Amniotic stem cell (primary cell): Measurements from ENCODE around the gene CAPNS1.
"Not testable (repeated sequence)": the region's sequence is repeated elsewhere in the genome, so short reads cannot be mapped to it uniquely, and the experiment has no call there.

ENCODE experiments used
- DNase-seq: peaks from one replicate; lab custom pipeline; 2025; lab: John Stamatoyannopoulos, UW

CAPNS1 gene

DNA sequence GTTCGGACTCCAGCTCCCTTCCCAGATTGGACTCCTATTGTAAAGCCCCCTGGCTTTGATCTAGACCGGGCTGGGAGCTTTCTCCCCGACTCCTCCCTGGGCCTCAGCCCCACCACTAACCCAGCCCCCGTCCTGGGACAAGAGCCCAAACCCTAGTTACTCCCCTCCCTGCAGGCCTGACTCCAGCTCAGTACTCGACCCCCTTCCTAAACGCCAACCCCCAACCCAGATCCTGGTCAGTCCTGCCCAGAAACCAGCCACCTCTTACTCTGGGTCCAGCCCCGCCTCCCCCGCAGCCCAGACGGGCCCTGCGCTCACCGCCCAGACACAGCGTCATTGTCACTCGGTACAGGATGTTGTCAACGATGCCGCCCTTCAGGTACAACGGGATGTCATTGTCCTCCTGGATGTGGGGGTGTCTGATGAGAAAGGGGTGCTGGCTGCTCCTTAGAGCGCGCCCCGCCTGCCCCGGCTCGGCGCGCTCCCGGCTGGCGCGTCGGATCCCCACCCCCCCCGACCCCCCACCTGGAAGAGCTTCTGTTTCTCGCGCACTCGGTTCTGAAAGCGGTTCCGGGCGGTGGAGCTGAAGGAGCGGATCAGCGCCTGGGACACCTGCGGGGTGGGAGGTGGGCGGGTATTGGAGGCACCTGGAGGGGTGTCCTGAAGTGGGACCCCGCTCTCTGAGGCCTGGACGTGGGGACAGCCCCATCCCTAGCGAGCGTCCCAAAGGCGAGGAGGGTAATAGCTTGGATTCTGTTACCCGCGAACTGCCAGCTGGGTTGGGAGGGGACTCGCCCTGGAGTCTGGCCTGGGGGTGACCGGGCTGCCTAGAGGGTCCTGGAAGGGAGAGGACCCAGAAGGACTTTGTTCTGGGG, 11.5 kb downstream of the CAPNS1 start:
- DNase-seq: no peak

DNA sequence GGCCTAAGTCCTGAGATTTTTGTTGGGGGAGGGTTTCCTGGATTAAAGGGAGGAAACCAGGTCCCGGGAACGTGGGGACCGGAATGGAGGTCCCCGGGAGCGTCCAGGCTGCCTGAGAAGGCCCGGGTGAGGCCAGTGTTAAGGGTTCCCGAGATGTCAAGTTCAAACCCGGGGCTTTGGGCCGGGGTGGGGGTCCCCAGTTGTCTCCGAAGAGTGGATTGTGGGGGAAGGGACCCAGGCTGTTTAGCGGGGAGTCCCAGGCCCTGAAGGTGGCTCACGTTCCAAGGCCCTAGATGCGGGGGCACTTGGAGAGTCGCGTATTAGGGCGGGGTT, 12.1 kb downstream of the CAPNS1 start:
- no peak for DNase-seq

- DNase-seq: no peak
These were observed 12.7 kb downstream of the CAPNS1 start, which contains the start of gene COX7A1 for GRCh38 chr19:36152352-36153091. Gene COX7A1, minus strand, starts transcription at chr19:36152447. Its CDS starts 40 bp downstream, at chr19:36152407.

- no peak for DNase-seq
These were observed 13.3 kb downstream of the CAPNS1 start for GRCh38 chr19:36153126-36153525.

DNA sequence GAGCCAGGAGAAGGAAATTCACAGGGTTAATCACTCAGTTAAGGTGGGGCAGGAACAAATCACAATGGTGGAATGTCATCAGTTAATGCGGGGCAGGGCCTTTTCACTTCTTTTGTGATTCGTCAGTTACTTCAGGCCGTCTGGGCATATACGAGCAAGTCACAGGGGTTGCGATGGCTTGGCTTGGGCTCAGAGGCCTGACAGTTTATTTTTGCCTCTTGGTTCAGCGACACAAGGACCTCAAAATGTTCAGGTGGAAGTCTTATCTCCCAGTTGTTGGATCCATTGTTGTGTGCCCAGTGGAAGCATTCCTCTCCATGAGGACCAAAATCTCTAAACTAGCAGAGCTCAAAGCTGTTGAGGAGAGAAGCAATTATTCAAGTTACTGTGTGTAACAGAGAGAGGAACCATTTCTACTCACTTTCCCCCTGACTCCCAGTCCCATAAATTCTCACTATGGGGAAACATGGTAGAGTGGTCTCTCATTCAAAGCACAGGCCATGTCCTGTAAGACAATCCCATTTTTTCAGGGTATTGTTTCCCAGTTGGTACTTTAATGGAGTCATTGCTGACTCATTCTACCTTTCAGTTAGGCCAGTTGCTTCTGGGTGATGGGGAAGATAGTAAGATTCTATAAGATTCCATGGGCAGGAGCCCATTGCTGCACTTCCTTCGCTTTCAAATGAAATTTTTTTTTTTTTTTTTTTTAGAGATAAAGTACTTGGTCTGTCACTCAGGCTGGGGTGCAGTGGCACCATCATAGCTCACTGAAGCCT, 21.1 kb downstream of the CAPNS1 start:
- DNase-seq: no peak

DNA sequence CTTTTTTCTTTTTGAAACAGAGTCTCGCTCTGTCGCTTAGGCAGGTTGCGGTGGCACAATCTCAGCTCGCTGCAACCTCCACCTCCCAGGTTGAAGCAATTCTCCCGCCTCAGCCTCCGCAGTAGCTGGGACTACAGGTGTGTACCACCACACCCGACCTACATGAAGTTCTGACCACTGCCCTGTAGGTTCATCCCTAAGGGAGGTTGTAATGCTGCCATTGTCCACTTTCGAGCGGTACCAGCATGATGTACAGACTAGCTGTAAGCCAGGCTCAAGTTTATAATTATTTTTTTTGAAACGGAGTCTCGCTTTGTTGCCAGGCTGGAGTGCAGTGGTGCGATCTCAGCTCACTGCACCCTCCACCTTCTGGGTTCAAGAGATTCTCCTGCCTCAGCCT, 23.9 kb downstream of the CAPNS1 start:
- no peak for DNase-seq

DNA sequence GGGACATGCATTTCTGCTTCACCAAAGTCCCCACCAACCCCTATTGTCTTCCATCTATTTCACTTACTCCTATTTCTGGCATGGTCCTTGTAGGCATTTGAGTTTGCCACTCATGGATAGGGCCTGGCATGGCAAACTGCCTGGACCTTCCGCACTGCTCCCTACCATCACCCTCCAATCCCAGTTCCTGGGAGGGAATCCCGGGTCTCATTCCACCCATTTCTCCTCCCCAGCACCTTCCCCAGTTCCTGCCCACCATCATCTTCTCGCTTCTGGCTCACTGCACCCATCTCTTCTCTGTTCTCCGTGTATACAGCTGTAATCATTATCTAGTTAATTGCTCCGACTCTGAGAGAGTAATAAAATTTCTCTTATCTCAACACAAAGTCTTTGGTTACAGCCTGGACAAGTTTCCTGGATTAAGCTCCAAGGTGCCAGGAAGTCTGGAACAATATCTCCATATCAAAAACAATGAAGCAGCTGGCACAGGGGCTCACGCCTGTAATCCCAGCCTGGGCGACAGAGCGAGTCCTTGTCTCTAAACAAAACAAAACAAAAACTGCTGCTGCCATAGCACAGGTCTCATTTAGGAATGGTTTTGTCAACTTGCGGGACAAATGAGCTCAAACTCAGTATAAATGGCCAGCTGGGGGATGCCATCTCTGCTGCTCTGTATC, 29.4 kb downstream of the CAPNS1 start:
- DNase-seq: no peak

DNA sequence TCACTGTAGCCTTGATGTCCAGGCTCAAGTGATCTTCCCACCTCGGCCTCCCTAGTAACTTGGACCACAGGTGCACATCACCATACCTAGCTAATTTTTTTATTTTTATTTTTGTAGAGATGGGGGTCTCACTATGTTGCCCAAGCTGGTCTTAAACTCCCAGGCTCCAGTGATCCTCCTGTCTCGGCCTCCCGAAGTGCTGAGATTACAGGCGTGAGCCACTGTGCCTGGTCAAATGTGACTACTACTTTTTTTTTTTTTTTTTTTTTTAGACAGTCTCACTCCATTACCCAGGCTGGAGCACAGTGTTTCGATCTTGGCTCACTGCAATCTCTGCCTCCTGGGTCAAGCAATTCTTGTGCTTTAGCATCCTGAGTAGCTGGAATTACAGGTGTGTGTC, 33.0 kb downstream of the CAPNS1 start:
- no peak for DNase-seq

DNA sequence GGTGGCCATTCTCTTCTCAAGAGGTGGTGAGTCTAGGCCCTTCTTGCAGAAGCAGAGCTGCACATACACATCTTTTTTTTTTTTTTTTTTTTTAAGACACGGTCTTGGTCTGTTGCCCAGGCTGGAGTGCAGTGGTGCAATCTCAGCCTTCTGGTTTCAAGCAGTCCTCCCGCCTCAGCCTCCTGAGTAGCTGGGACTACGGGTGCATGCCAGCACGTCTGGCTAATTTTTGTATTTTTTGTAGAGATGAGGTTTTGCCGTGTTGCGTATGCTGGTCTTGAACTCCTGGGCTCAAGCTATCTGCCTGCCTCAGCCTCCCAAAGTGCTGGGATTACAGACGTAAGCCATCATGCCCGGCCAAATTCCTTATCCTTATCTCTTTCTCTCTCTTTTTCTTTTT, 34.0 kb downstream of the CAPNS1 start:
- not testable (repeated sequence) for DNase-seq

- not testable (repeated sequence) for DNase-seq
These were observed 39.2 kb downstream of the CAPNS1 start for GRCh38 chr19:36179077-36179476.

- DNase-seq: no peak
These were observed 42.9 kb downstream of the CAPNS1 start for GRCh38 chr19:36182612-36183244.

- DNase-seq: no peak
These were observed 43.4 kb downstream of the CAPNS1 start for GRCh38 chr19:36183245-36183628.

DNA sequence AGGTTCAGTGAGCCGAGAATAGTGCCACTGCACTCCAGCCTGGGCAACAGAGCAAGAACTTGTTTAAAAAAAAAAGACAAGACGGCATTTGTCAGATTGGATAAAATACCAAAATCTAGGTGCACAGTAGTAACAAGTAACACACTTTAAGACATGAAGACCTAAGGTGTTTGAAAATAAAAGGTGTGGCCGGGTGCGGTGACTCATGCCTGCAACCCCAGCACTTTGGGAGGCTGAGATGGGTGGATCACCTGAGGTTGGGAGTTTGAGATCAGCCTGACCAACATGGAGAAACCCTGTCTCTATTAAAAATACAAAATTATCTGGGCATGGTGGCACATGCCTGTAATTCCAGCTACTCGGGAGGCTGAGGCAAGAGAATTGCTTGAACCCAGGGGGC, 46.9 kb downstream of the CAPNS1 start:
- not testable (repeated sequence) for DNase-seq

DNA sequence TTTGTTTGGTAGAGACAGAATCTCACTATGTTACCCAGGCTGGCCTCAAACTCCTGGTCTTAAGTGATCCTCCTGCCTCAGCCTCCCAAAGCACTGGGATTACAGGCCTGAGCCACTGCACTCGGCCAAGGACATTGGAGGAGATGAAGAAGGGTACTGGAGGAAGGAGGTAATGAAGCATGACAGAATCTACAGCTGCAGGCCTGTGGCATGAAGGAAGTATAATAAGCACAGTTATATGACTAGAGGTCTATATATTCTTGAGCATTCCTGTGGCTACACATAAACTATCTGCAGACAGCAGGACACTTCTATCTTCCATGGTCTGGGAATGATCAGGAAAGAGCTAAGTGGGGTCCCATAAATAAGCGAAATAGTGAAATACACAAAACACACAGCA, 56.4 kb downstream of the CAPNS1 start:
- DNase-seq: no peak

GRCh38 chr19:36198119-36198518, 58.3 kb downstream of the CAPNS1 start:
- no peak for DNase-seq
